Uterus (tissue), 4 donors: ENCODE measurements around the gene TMEM161A. TPM values are rescaled to one million over a fixed set of nuclear protein-coding genes. Genes with fewer than 3 reads are reported as not detected.
"Not testable (repeated sequence)": the region's sequence is repeated elsewhere in the genome, so short reads cannot be mapped to it uniquely, and the experiment has no call there.

ENCODE experiments used
- DNase-seq, 2 donors: peaks; one replicate each; pipeline ENCODE4 v3.0.0-alpha.2; 2019 to 2020
- H3K27ac ChIP-seq, 2 donors: fragments of 200-600 bp; sonication (generic); 1 replicate in 1 of 2; 2 replicates in 1 of 2; pipeline ENCODE4 v1.5.1; 2016 to 2018
- H3K27me3 ChIP-seq, 2 donors: fragments of 200-600 bp; sonication (generic); one replicate each; pipeline ENCODE4 v1.5.1; 2018 to 2019; ENCODE audit warnings: control low read depth in 1 of 2
- H3K36me3 ChIP-seq, 2 donors: fragments of 200-600 bp; sonication (generic); one replicate each; pipeline ENCODE4 v1.5.1; 2019; ENCODE audit warnings: control low read depth in 1 of 2
- H3K4me1 ChIP-seq, 2 donors: fragments of 200-600 bp; sonication (generic); one replicate each; pipeline ENCODE4 v1.5.1; 2018 to 2019; ENCODE audit warnings: control low read depth in 1 of 2
- H3K4me3 ChIP-seq, 2 donors: fragments of 200-600 bp; sonication (generic); 1 replicate in 1 of 2; 2 replicates in 1 of 2; pipeline ENCODE4 v1.5.1; 2018 to 2019; ENCODE audit warnings: mild to moderate bottlenecking in 1 of 2
- H3K9me3 ChIP-seq, 2 donors: fragments of 200-600 bp; sonication (generic); one replicate each; pipeline ENCODE4 v1.5.1; 2019; ENCODE audit warnings: control low read depth in 1 of 2
- POLR2A ChIP-seq, 2 donors: fragments of 450-650 bp; IDR thresholded peaks; one replicate each; pipeline ENCODE4 v1.6.1; 2016; ENCODE audit warnings: antibody characterized with exemption in 2 of 2, mild to moderate bottlenecking in 1 of 2, moderate library complexity in 1 of 2
- intact Hi-C: fragments of 100-400 bp; cut with DNase I; formaldehyde crosslinking; loops from one replicate; pipeline ENCODE4 v1.15.1; 2023; ENCODE audit warnings: low total_unique reads
- total RNA-seq, 4 donors: library from RNA; depleted of rRNA in 3 of 4; stranded (reverse); fragments of >200 nt in 3 of 4; gene quantifications; one replicate each; pipeline versions ENCODE4 v1.1.0 to v1.2.4, GENCODE V29; 2014 to 2023
- TF ChIP-seq, protein P1 (sequence below), 4 experiments: fragments of 200-600 bp in 2 of 4; fragments of 450-650 bp in 2 of 4; sonication (generic) in 2 of 4; IDR thresholded peaks; one replicate each; pipeline ENCODE4 v1.5.1; 2016 to 2019; ENCODE audit warnings: antibody characterized with exemption in 4 of 4, mild to moderate bottlenecking in 2 of 4, moderate library complexity in 1 of 4
- donor health status: DM: yes; HTN: yes; CAD: no.

Gene TMEM161A
- total RNA-seq, 4 donors from 2014 or later, result 3.5 to 33.6 (median 17.3) TPM

DNA sequence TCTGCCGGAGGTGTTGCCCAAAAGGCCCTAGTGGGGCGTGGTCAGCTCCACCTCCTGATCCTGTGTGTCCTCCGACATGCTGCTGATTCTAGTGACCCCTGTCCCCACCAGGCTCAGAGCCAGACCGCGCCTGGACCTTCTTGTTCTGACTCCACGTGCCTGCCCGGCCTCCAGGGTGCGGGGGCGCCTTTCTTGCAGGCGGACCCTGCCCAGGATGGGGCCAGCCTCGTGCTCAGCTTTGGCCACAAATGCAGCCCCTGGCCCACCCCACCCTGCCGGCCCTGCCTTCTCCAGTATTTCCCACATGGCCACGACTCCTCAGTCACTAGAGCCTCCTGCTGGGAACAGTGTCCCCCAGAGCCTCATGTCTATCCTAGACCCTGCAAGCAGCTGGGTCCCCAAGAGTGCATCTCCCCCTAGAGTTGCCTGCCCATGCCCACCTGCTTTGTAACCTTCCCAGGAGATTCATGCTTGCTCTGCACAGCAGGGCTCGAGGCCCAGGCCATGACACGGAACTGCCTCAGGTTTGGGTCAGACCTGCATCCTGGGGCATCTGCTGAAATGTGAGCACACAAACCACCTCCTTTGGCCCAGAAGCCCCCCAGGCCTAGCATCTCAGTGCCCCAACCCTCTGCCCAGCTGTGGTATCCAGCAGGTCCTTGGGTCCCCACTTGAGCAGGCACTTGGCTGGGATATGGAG is 27.0 kb downstream of the TMEM161A start:
- Histone ChIP-seq H3K4me1 (no peaks in the 10 kb centered on the region), H3K4me3 (no peak overlapping the region), H3K36me3 (no peaks in the 10 kb centered on the region), H3K27ac (no peak overlapping the region), H3K9me3 (no peaks in the 10 kb centered on the region), H3K27me3 (no peaks in the 10 kb centered on the region)
- intact Hi-C loops, result no loop called here
- TF ChIP-seq POLR2A (IDR thresholded peaks at IDR 0.05), result no peak
- TF ChIP-seq, protein P1, sequence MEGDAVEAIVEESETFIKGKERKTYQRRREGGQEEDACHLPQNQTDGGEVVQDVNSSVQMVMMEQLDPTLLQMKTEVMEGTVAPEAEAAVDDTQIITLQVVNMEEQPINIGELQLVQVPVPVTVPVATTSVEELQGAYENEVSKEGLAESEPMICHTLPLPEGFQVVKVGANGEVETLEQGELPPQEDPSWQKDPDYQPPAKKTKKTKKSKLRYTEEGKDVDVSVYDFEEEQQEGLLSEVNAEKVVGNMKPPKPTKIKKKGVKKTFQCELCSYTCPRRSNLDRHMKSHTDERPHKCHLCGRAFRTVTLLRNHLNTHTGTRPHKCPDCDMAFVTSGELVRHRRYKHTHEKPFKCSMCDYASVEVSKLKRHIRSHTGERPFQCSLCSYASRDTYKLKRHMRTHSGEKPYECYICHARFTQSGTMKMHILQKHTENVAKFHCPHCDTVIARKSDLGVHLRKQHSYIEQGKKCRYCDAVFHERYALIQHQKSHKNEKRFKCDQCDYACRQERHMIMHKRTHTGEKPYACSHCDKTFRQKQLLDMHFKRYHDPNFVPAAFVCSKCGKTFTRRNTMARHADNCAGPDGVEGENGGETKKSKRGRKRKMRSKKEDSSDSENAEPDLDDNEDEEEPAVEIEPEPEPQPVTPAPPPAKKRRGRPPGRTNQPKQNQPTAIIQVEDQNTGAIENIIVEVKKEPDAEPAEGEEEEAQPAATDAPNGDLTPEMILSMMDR (IDR thresholded peaks at IDR 0.05), result no peak
- DNase-seq, result no peak

DNA sequence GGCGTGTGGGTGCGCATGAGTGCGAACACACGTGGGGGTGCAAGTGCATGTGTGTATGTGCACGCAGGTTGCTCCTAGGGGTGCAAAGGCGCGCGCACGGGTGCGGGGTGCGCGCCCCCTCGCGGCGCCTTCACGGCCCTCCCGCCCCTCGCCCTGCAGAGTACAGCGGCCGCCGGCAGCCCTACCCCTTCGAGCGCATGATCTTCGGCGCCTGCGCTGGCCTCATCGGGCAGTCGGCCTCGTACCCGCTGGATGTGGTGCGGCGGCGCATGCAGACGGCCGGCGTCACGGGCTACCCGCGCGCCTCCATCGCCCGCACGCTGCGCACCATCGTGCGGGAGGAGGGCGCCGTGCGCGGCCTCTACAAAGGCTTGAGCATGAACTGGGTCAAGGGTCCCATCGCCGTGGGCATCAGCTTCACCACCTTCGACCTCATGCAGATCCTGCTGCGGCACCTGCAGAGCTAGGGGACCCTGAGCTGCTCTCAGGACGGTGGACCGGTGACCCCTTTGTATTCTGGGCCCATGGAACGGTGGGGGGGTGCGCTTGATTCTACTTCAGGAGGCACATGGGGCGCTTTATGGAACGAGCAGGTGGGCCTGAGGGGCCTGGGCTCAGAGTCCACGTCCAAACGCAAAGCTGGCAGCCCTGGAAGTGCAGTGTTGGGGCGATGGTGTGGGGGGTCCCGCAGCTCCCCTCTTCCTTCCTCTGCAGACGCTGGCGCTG is 27.7 kb downstream of the TMEM161A start:
- Histone ChIP-seq H3K27ac (no peak overlapping the region), H3K4me3 (no peak overlapping the region), H3K36me3 (no peaks in the 10 kb centered on the region), H3K9me3 (no peaks in the 10 kb centered on the region), H3K27me3 (no peaks in the 10 kb centered on the region), H3K4me1 (no peaks in the 10 kb centered on the region)
- intact Hi-C loops, result no loop called here
- TF ChIP-seq, protein P1 (IDR thresholded peaks at IDR 0.05), result peak in 2 of 4 experiments; percentile 16 to 31
- no peak for TF ChIP-seq POLR2A (IDR thresholded peaks at IDR 0.05)
- no peak for DNase-seq

DNA sequence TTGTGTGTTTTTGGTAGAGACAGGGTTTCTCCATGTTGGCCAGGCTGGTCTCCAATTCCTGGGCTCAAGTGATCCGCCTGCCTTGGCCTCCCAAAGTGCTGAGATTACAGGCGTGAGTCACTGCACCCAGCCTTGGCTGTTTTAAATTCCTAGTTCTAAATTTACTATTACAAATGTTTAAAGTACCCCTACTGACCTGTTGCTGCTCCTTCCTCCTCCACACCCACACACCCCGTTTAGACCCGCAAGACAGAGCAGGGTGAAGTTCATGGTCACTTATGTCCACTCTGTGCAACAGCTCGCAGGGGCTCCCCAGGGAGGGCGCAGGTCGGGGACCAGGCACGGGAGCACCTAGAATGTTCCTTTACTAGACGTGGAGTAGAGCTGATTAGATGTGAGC is 28.7 kb downstream of the TMEM161A start:
- H3K27me3 ChIP-seq, result no peaks in the 10 kb centered on the region
- H3K36me3 ChIP-seq, result no peaks in the 10 kb centered on the region
- no peak overlapping the region for H3K27ac ChIP-seq
- H3K4me1 ChIP-seq, result no peaks in the 10 kb centered on the region
- intact Hi-C loops, result no loop called here
- H3K4me3 ChIP-seq, result no peak overlapping the region
- H3K9me3 ChIP-seq, result no peaks in the 10 kb centered on the region
- TF ChIP-seq, protein P1 (IDR thresholded peaks at IDR 0.05), result no peak
- TF ChIP-seq POLR2A (IDR thresholded peaks at IDR 0.05), result no peak
- DNase-seq, result no peak

DNA sequence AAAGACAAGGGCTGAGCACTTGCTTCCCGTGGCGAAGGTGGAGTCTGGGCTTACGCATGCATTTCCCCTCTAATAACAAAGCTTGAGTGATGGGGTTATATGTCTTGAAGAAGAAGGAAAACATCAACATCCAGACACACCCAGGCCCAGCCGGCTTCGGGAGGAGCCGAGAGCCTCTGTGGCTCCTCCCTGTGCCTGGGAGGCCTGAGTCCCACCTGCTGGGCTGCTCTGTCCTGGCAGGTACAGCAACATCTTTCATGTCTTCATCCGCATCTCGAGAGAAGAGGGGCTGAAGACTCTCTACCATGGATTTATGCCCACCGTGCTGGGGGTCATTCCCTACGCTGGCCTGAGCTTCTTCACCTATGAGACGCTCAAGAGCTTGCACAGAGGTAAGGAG is 30.6 kb downstream of the TMEM161A start:
- H3K4me3 ChIP-seq, result no peak overlapping the region
- H3K27ac ChIP-seq, result no peak overlapping the region
- no peaks in the 10 kb centered on the region for H3K4me1 ChIP-seq
- no peaks in the 10 kb centered on the region for H3K36me3 ChIP-seq
- H3K9me3 ChIP-seq, result no peaks in the 10 kb centered on the region
- no peak for TF ChIP-seq POLR2A (IDR thresholded peaks at IDR 0.05)
- TF ChIP-seq, protein P1 (IDR thresholded peaks at IDR 0.05), result no peak
- intact Hi-C loops, result no loop called here
- DNase-seq, result no peak
- H3K27me3 ChIP-seq, result no peaks in the 10 kb centered on the region

DNA sequence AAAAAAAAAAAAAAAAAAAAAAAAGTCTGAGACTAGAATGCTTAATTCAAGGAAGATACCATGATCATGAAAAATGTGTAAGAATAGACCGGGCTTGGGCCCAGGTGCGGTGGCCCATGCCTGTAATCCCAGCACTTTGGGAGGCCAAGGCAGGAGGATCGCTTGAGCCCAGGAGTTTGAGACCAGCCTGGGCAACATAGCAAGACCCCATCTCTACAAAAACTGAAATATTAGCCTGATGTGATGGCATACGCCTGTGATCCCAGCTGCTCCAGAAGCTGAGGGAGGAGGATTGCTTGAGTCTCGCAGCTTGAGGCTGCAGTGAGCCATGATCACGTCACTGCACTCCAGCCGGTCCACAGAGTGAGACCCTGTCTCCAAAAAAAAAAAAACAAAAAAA is 31.3 kb downstream of the TMEM161A start:
- not testable (repeated sequence) for H3K4me1 ChIP-seq

More for the DNA sequence above, 31.3 kb downstream of the TMEM161A start:
- H3K27me3 ChIP-seq, H3K9me3 ChIP-seq, DNase-seq, H3K4me3 ChIP-seq, H3K36me3 ChIP-seq, H3K27ac ChIP-seq, intact Hi-C loops: not testable (repeated sequence)
